ENCODE measurements around the gene MAPK8.

The MAPK8 gene

GRCh38 chr10:48472501-48473069, 166.1 kb downstream of the MAPK8 start:
- H3K4me3 ChIP-seq (ENCODE audit: low read depth, low read length) = no peak overlapping the region

GRCh38 chr10:48473704-48474103, 167.2 kb downstream of the MAPK8 start:
- no peak overlapping the region for H3K4me3 ChIP-seq (ENCODE audit: low read depth, low read length)

GRCh38 chr10:48474765-48475365, 168.4 kb downstream of the MAPK8 start:
- no peak overlapping the region for H3K4me3 ChIP-seq (ENCODE audit: low read depth, low read length)

- H3K4me3 ChIP-seq (ENCODE audit: low read depth, low read length) = no peak overlapping the region
Observed at GRCh38 chr10:48475943-48476278, 169.4 kb downstream of the MAPK8 start.

- no peak overlapping the region for H3K4me3 ChIP-seq (ENCODE audit: low read depth, low read length)
Observed at GRCh38 chr10:48476279-48476982, 170.0 kb downstream of the MAPK8 start.

- no peak overlapping the region for H3K4me3 ChIP-seq (ENCODE audit: low read depth, low read length)
Observed at GRCh38 chr10:48477141-48477540, 170.7 kb downstream of the MAPK8 start.

GRCh38 chr10:48477616-48478015, 171.1 kb downstream of the MAPK8 start:
- no peak overlapping the region for H3K4me3 ChIP-seq (ENCODE audit: low read depth, low read length)

- no peak overlapping the region for H3K4me3 ChIP-seq (ENCODE audit: low read depth, low read length)
Observed at GRCh38 chr10:48478469-48478868, 172.0 kb downstream of the MAPK8 start.

GRCh38 chr10:48478980-48479811, 172.7 kb downstream of the MAPK8 start:
- no peak overlapping the region for H3K4me3 ChIP-seq (ENCODE audit: low read depth, low read length)

- no peak overlapping the region for H3K4me3 ChIP-seq (ENCODE audit: low read depth, low read length)
Observed at GRCh38 chr10:48480397-48481374, 174.2 kb downstream of the MAPK8 start.

GRCh38 chr10:48481385-48481784, 174.9 kb downstream of the MAPK8 start:
- no peak overlapping the region for H3K4me3 ChIP-seq (ENCODE audit: low read depth, low read length)

- no peak overlapping the region for H3K4me3 ChIP-seq (ENCODE audit: low read depth, low read length)
Observed at GRCh38 chr10:48482207-48482606, 175.7 kb downstream of the MAPK8 start.

- no peak overlapping the region for H3K4me3 ChIP-seq (ENCODE audit: low read depth, low read length)
Observed at GRCh38 chr10:48484911-48485310, 178.4 kb downstream of the MAPK8 start.

- H3K4me3 ChIP-seq (ENCODE audit: low read depth, low read length) = no peak overlapping the region
Observed at GRCh38 chr10:48485711-48486110, 179.2 kb downstream of the MAPK8 start.

GRCh38 chr10:48487244-48487643, 180.8 kb downstream of the MAPK8 start:
- H3K4me3 ChIP-seq (ENCODE audit: low read depth, low read length) = no peak overlapping the region
